ENCODE data around the gene CSNK1D.

CSNK1D gene

DNA sequence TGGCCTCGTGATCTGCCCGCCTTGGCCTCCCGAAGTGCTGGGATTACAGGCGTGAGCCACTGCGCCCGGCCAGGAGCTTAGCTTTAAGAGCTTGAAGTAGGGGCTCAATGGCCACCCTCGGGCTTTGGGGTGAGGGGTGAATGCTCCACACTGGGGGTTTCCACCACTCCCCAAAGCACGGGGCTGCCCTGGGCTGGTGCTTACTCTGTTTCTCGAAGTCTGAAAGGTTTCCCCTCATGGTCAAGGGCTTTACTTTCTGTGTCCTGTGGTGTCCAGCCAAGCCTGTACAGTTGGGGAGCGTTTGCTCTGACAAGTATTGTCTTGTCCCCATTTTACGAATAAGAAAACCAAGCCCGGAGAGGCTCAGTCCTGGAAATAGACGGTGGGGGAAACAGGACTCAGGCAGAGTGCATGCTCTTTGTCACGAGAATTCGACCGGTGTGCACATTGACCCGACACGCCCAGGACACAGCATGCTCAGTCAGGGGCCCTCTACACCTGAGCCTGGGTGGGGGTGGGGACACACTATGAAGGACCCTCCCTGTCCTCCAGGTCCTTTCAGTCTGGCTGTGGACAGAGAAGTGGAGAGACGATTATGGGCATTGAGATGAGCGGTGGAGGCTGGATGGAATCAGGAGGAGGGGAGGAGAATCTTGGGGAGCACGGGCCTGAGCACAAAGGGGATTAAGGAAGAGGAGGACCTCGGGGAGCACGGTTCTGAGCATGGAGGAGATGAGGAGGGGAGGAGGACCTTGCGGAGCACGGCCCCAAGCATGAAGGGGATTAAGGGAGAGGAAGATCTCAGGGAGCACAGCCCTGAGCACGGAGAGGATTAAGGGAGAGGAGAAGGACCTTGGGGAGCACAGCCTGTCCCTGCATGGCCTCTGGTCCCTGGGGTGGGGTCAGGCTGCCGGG, 36.4 kb upstream of the CSNK1D start:
- DNase-seq, result no peak

- DNase-seq, result no peak
Observed at GRCh38 chr17:82305727-82306300, 32.3 kb upstream of the CSNK1D start.

DNA sequence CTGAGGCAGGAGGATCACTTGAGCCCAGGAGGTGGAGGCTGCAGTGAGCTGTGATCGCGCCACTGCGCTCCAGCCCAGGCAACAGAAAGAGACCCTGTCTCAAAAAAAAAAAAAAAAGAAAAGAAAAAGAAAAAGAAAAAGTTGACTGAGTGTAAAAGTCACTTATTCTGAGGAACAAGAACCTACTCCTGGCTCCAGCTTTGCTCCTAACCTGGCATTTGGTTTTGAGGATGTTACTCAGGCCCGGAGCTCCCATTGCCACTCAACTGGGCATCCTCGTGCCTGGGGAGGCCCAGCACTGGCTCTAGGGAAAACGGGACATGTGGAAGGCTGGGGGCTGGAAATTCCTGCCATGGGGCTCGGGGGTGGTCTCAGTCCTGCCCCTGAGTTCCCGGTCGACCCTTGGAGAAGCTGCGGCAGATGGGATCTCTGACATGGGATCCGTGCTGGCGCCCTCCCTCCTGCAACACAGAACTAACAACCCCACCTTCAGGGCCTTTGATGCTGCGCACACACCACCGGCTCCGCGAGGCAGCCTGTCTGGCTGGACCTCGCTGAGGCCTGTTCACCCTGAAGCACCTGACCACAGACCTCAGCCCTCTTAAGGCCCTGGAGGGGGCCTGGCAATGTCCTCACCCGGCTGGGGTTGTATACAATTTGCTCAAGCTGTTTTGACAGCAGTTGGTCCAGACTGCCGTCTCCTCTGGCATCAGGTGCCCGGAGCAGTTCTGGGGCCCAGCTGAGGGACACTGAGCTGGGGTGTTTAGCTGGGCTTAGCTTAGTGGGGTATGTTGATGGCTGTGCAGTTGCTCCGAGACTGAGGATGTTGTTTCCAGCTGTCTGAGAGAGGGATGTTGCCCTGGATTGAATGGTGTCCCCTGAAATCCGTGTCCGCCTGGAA, 31.6 kb upstream of the CSNK1D start:
- no peak for DNase-seq

DNA sequence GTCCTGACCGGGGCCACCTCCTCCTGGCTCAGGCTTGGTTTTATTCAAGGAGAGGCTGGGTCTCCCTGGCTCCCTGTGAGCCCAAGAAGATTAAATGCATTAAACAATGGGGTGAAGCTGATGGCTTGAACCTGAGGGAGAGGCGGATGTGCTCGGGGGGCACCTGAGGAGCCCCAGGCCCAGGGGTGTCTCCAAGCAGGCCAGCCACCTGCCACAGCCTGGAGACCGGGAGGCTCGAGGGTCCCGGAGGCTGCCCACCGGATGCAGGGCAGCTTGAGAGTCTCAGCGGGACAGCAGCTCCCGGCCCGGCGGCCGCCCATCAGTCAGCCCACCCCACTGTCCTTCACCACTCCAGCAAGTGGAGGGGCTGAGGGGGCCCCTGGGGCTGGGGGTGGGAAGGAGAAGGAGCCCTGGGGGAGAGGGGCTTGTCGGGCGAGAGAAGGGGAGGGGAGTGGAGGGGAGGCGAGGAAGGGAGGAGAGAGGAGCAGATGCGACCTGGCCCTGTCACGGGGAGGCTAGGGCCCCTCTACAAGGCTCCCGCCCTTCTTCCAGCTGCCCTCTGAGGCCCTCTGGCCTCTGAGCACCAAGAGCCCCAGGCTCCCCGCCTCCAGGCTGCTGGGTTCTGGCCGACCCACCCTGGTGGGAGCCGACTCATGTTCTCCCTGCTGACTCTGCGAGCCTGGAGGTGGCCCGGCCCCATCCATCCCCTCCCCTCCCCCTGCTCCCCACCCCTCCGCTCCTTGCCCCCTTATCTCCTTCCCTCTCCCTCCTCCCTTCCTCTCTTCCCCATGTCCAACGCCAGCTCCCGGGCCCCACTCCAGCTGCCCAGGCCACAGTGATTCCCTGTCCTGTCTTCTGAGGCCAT, 30.7 kb upstream of the CSNK1D start:
- no peak for DNase-seq

DNA sequence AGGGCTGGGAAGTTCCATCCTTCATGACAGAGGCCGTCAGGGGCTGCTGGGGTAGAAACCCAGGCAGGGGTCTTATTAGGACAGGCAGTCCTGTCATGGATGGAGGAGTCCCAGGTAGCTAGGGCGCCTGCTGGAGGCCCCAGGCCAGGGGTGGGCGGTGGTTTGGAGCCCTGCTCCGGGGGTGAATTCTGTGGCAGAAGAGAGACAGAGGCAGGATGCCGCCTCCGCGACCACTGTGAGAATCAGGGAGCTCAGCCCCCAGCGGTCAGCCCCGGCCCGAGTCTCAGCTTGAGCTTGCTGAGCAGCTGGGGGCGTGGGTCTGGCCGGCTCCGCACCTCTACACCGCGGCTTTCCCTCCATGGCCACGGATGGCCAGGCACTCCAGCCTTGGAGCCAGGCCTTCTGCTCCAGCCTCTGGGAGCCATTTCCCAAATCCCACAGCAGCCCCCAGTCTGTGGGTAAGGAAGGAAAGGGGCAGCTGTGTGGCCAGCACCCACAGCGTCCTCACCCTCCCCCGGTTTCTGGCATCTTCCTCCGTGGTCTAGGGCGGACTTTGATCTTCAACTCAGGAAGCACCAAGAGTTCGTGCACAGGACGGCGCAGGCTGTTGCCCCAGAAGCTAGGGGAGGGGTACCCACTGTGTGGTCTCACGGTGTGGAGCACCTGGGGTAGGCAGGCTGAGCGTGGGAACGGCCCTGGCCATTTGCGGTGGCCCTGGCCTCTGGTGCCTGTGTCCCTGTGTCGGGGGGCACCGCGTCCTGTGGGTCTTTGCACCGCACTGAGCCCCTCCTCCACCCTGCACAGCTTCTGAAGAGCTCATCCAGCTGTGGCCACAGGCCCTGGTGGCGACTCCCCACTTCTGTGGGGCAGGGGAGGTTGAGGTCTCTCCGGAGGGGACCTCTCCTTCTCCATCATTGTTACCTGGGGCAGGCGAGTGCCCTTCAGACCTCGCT, 29.8 kb upstream of the CSNK1D start:
- no peak for DNase-seq

GRCh38 chr17:82302568-82302963, 29.1 kb upstream of the CSNK1D start:
- no peak for DNase-seq

DNA sequence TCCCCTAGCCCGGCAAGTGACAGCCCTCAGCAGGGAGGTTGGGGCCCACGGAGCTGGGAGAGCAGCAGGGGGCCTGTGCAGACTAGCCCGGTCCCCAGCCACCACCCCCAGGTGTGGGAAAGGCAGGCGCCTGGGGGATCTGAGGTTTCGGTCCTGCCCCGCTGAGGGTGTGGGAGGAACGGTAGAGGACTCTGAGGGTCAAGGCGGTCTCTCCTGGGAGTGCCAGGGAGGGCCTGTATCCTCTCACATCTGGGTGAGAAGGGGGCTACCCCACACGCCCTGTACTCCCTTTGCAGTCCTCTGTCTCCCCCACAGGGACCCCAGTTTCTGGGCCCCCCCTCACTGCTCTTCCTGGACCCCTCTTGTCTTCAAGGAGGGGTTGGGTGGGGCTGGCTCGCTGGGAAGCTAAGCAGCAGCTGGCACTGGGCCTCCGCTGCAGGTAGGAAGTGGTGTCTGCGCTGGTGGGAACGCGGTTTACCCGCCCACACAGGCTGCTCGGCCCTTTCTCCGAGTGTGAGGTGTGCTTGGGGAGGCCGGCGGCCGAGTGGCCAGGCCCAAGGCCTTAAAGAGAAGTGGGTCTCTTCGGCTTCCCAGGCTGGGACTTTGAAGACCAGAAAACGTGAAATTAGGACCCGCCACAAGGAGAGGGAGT, 28.5 kb upstream of the CSNK1D start:
- no peak for DNase-seq

GRCh38 chr17:82301300-82301915, 27.9 kb upstream of the CSNK1D start:
- no peak for DNase-seq

DNA sequence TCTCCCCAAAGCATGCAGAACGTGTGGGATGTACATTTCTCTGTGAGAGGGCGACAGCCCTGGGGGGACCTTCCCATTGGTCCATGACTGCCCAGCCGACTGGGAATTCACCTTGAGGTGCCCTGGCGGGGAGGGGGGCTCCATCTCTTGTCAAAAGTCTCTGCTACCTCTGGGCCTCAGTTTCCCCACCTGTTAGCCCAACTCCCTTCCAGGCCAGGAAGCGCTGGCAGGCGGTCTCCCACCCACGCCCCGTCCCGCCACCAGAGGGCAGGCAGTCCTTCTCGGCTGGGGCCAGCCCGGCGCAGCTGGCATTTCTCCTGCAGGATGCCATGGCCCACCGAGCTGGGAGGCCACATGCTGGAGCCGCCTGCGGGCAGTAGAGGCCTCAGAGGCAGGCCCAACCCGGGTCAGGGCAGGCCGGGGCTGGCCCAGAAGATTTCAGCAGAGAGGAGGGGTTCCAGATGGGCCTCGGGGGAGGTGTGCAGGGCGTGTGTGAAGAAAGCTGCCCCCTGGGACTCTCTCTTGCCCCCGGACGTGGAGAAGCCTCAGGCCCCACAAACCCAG, 27.3 kb upstream of the CSNK1D start:
- DNase-seq, result peak; percentile 55

GRCh38 chr17:82300228-82300627, 26.7 kb upstream of the CSNK1D start:
- no peak for DNase-seq

- no peak for DNase-seq
Observed at GRCh38 chr17:82299452-82299851, 26.0 kb upstream of the CSNK1D start.

GRCh38 chr17:82298538-82299421, 25.3 kb upstream of the CSNK1D start:
- DNase-seq, result no peak

DNA sequence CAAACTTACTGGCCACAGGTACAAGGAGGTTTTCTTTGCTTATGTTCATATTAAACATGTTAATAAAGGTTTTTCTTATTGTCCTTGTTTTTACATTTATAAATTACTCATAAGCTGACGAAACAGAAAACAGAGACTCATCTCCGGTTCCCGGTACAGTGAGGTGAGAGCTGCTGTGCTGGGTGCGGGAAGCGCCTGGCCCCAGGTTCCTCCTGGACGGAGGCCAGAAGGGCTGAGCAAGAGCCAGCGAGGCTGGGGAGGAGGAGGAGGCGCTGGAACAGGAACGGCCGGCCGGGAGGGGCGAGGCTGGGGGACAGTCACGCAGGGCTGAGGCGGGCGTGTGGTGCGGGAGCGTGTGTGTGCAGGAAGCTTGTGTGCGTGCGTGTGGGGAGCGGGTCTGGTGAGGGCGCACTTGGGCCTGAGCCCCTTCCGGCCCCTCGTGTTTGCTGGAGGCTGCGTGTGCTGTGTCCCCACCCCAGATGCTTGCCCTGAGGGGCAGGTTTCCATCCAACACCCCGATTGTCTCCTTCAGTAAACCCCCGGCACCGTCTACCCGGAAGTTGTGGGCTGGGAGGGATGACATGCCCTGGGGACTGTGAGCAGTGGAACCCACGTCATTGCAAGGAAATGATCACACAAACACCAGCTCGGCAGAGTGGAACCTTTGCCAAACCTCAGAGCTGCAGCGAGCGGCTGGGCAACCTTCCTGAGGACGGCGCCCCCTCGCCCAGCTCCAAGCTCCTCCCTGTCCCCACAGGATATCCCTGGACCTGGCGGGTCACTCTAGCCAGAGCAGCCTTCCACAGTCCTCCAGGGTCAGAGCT, 24.4 kb upstream of the CSNK1D start:
- peak; percentile 92 for DNase-seq

- DNase-seq, result peak; percentile 48
Observed at GRCh38 chr17:82297280-82297713, 23.8 kb upstream of the CSNK1D start.

GRCh38 chr17:82296511-82297279, 23.2 kb upstream of the CSNK1D start:
- no peak for DNase-seq

DNA sequence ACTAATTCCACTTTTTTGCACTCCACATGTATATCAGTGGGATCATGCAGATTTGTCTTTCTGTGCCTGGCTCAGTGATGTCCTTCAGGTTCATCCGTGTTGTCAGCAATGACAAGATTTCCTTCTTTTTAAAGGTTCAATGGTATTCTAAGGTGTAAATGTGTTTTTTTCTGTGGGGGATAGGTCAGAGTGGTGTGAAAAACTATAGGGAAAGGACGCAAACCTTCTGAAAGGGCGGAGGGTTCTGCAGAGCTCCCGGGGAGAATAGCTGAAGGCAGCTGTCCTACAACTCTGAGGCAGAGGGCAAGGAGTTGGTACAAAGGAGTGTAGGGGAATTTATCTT, 21.9 kb upstream of the CSNK1D start:
- no peak for DNase-seq

All from fibroblast of skin of right biceps (primary cell).